Urothelium cell line (cell line): ENCODE measurements around the gene UMODL1.
"Not testable (repeated sequence)": the region's sequence is repeated elsewhere in the genome, so short reads cannot be mapped to it uniquely, and the experiment has no call there.

ENCODE experiments used
- DNase-seq: peaks from one replicate; pipeline ENCODE4 v3.0.0; 2011; ENCODE audit warnings: low spot score, mixed read lengths
- FAIRE-seq: peaks from 2 replicates; lab custom pipeline; 2011; peaks lifted over from hg19 to GRCh38; lab: Jason Lieb, UNC

The UMODL1 gene

DNA sequence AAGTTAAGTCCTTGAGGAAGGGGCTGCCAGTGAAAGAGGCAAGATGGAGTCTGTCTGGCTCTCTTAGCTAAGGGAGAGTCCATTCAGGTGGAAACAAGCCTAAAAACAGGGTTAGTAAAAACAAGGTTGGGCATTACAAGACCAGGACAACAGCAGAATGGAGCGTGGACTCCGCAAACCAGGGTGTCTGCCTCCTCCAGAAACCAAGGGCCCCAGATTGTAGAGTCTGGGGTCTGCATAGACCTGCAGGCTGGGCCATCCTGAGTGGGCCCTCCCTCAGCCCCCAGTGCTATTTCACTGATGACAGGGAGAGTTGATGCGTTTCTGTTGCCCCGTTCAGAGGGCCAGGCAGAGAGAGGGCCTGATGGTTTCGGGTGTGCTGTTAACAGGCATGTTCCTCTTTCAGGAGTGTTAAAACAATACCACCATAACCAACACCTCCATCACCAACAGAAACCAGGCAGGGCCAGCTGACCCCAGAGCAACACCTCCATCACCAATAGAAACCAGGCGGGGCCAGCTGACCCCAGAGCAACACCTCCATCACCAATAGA is 6.6 kb downstream of the UMODL1 start:
- not testable (repeated sequence) for FAIRE-seq, DNase-seq

DNA sequence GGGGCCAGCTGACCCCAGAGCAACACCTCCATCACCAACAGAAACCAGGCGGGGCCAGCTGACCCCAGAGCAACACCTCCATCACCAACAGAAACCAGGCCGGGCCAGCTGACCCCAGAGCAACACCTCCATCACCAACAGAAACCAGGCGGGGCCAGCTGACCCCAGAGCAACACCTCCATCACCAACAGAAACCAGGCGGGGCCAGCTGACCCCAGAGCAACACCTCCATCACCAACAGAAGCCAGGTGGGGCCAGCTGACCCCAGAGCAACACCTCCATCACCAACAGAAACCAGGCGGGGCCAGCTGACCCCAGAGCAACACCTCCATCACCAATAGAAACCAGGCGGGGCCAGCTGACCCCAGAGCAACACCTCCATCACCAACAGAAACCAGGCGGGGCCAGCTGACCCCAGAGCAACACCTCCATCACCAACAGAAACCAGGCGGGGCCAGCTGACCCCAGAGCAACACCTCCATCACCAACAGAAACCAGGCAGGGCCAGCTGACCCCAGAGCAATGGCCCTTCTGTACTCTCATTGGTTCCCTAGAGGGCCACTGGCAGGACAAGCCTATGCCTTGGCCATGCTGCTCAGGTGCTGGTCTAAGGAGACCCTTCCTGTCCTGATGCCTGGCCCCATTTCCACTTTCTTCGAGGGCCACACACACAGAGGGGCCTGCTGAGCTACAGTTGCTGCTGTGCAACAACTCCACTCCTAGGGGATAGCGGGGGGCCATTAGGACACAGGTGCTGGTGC is 7.3 kb downstream of the UMODL1 start:
- not testable (repeated sequence) for DNase-seq, FAIRE-seq

- no peak for DNase-seq
- FAIRE-seq, result no peak
Measured at GRCh38 chr21:42079008-42079938, 8.2 kb downstream of the UMODL1 start.

- no peak for DNase-seq
Measured at GRCh38 chr21:42079939-42080787, 9.0 kb downstream of the UMODL1 start.

GRCh38 chr21:42080788-42081083 is 9.6 kb downstream of the UMODL1 start:
- no peak for FAIRE-seq
- DNase-seq, result no peak

More at GRCh38 chr21:42079939-42080787, 9.0 kb downstream of the UMODL1 start:
- no peak for FAIRE-seq

DNA sequence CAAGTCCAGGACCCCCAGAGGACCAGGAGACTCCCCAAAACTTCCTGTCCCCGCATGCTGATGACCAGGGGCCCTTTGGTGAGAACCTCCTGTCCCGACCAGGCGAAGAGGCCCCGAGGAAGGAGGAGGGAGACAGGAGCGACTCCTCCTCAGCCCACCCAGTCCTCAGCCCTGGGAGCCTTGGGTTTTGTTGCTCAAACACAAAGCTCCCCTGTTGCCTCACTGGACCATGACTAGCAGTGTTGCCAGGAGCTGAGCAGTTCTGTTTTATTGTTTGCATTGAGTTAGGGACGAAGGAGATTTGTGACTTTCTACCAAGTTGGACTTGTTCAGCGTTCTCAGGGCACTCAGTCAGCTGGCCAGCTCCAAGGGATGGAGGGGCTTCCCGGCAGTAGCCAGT is 10.0 kb downstream of the UMODL1 start:
- DNase-seq, result no peak
- no peak for FAIRE-seq

GRCh38 chr21:42081931-42082381 is 10.8 kb downstream of the UMODL1 start:
- DNase-seq, result no peak
- FAIRE-seq, result no peak

GRCh38 chr21:42082501-42083360 is 11.6 kb downstream of the UMODL1 start:
- DNase-seq (no peak), FAIRE-seq (no peak)

- FAIRE-seq (no peak), DNase-seq (no peak)
Measured at GRCh38 chr21:42083361-42083690, 12.2 kb downstream of the UMODL1 start.

- DNase-seq (no peak), FAIRE-seq (no peak)
Measured at GRCh38 chr21:42084079-42084478, 13.0 kb downstream of the UMODL1 start.

DNA sequence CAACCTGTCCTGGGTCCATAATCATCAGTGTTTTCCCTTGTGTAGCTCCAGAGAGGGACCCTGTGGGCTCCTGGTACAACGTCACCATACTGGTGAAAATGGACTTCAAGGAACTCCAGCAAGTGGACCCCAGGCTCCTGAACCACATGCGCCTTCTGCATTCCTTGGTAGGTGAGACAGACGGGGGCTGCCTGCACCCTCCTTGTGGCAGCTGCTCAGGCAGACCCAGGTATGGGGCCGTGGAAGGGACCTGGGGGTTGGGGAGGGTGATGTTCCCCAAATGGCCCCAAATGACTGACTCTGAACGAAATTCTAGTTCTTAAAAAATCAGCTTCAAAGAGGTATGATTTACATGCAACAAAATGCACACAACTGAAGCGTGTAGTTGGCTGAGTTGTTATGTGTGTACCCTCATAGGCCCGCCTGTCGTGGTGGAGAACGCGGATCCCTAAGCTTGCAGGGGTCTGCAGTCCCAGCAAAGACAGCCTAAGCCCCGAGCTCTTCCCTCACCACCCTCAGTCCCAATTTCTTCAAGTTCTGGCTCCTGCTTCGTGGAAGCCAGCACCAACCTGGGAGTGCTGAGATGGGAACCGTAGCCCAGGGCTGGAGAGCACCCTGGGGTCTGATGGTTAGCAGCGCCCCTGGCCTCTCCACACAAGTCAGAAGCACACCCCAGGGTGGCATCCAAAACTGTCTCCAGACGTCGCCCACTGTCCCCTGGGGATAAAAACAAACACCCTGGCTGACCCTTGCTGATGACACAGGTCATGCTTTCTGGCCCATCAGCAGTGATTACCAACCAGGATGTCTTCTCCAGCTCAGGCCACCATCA is 14.3 kb downstream of the UMODL1 start:
- FAIRE-seq (peak; percentile 62), DNase-seq (no peak)

- FAIRE-seq (no peak), DNase-seq (no peak)
Measured at GRCh38 chr21:42086969-42087368, 15.9 kb downstream of the UMODL1 start.

- DNase-seq, result no peak
Measured at GRCh38 chr21:42088148-42088547, 17.0 kb downstream of the UMODL1 start.

DNA sequence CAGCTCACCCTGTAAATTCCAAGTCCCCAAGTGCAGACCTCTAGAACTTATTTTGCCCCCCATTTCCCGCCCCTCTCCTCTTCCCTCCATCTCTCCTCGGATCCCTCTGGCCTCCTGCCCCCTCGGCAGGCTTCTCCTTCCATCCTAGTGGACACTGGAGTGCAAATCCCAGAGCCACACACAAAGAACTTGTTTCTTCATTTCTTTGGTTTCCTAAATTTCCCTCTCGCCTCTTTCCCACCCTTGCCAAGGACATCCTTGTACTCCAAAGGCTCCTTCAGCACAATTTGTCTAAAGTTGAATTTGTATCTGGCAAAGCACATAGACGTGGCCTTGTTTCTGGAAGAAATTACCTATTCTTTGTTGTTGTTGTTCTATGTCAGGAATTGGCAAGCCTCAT is 17.5 kb downstream of the UMODL1 start:
- no peak for FAIRE-seq
- no peak for DNase-seq

More at GRCh38 chr21:42088148-42088547, 17.0 kb downstream of the UMODL1 start:
- FAIRE-seq, result no peak

DNA sequence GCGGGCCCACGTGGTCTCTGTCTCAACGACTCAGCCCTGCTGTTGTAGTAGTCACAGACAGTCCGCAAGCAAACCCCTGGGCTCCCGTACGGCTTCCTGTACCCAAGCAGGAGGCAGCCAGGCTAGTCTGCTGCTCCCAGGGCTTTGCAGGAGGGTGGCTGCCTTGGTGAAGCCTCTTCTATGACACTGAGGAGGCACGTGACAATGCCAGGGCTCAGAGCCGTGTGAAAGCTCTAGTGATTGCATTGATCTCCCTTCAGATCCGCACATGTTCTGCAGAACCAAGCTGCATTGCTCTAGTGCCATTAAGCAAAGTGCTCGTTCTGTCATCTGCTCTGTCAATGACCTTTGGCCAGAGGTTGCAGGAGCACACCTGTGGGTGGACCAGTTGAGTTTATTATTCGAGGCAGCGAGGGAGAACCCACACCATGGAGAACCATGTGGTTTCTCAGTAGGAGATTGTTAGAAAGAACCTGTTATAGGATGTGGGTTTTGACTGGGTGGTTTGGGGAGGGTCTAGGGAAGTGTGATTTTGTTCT is 18.0 kb downstream of the UMODL1 start:
- FAIRE-seq, result no peak
- DNase-seq, result no peak

DNA sequence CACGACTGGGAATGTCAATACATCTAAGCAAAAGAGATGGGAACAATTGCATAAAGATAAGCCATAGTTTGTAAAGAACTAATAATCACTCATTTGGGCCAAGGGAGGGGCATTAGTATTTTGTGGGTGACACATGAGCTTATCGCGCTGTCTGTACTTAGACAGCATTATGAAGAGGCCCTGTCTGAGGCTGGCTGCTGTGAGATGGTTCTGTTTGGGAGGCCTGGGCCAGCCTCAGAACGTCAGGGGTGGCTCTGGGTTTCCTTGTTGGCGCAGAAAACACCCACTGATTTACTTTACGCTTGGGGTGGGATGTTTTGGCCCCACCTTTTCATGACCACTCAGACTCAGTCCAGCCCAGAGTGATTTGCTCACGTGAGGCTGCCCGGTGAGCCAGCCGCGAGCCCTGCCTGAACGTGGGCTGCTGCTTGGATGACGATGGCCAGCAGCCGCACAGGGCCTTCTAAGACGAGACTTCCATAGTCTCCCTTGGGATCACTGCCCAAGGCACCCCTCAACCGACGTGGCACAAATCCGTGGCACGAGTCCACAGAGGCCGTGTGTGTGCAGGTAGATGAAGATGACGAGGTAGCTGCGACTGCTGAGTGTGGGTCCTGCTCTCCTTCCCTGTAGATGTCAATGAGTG is 18.7 kb downstream of the UMODL1 start:
- DNase-seq (no peak), FAIRE-seq (no peak)

GRCh38 chr21:42091899-42092508 is 20.9 kb downstream of the UMODL1 start:
- DNase-seq (no peak), FAIRE-seq (no peak)

DNA sequence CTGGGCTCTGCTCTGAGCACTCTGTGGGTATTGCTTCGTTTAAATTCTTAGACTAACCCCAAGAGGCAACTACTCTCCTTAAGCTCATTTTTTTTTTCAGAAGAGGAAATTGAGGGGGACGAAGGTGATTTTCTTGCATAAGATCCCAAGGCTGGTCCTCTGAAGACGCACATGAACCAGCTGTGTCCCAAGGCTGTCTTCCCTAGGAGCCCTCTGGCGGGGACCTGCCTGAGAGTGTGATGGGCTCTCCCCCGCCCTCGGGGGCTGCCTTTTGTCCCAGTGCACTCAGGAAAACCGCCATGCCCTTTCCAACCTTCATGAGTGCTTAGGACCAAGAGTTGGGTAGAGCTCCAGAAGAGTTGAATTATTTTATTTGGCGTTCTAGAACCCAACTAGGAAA is 21.7 kb downstream of the UMODL1 start:
- DNase-seq (no peak), FAIRE-seq (no peak)
